Measurements from ENCODE around the gene PRSS53.
A peak's percentile ranks its signal among the peaks of the same experiment; 100 is the strongest.

The PRSS53 gene

DNA sequence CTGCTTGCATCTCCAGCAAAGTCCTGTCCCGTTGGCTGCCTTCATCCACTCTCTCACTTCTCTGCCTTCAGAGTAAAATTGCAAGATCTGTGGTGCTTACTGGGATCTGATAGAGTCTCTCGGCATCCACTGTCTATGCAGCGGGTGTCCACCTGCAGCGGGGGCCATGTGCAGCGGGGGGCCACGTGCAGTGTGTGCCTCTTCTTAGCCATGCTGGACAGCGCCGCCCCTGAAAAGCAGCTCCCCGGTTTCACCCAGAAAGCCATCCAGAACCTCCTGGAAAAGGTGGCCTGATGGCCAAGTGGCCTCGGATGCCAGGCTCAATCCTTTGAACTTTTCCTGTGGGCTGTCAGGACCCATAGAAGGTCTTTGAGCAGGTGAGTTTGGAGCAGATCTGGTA lies 45.9 kb downstream of the PRSS53 start:
- no peaks in the 10 kb centered on the region for H3K9me3 ChIP-seq (ENCODE audit: control insufficient read depth, low read length)
- no peak overlapping the region for H3K9ac ChIP-seq (ENCODE audit: low read length)
- no peaks in the 10 kb centered on the region for H3K4me1 ChIP-seq (ENCODE audit: control insufficient read depth, insufficient read depth, low read length)
- H3K4me3 ChIP-seq (ENCODE audit: low read length): no peak overlapping the region
- H3K36me3 ChIP-seq (ENCODE audit: control insufficient read depth, insufficient read depth, low read length): peaks cover 3% of the 10 kb centered on the region
- no peaks in the 10 kb centered on the region for H3K27me3 ChIP-seq (ENCODE audit: control insufficient read depth, insufficient read depth, low read length)

GRCh38 chr16:31038993-31039392 lies 49.8 kb downstream of the PRSS53 start:
- no peaks in the 10 kb centered on the region for H3K9me3 ChIP-seq (ENCODE audit: control insufficient read depth, low read length)
- no peaks in the 10 kb centered on the region for H3K27me3 ChIP-seq (ENCODE audit: control insufficient read depth, insufficient read depth, low read length)
- H3K36me3 ChIP-seq (ENCODE audit: control insufficient read depth, insufficient read depth, low read length): peaks cover 6% of the 10 kb centered on the region
- H3K9ac ChIP-seq (ENCODE audit: low read length): no peak overlapping the region
- H3K4me3 ChIP-seq (ENCODE audit: low read length): no peak overlapping the region
- H3K4me1 ChIP-seq (ENCODE audit: control insufficient read depth, insufficient read depth, low read length): peaks cover 14% of the 10 kb centered on the region

GRCh38 chr16:31036691-31037090 lies 52.1 kb downstream of the PRSS53 start:
- peaks cover 21% of the 10 kb centered on the region for H3K4me1 ChIP-seq (ENCODE audit: control insufficient read depth, insufficient read depth, low read length)

GRCh38 chr16:31033709-31034492 lies 54.8 kb downstream of the PRSS53 start:
- H3K4me3 ChIP-seq (ENCODE audit: low read length): peak overlapping the region; percentile 100
- H3K27me3 ChIP-seq (ENCODE audit: control insufficient read depth, insufficient read depth, low read length): no peaks in the 10 kb centered on the region
- peaks cover 21% of the 10 kb centered on the region for H3K4me1 ChIP-seq (ENCODE audit: control insufficient read depth, insufficient read depth, low read length)
- H3K36me3 ChIP-seq (ENCODE audit: control insufficient read depth, insufficient read depth, low read length): peaks cover 6% of the 10 kb centered on the region
- H3K9me3 ChIP-seq (ENCODE audit: control insufficient read depth, low read length): no peaks in the 10 kb centered on the region
- H3K9ac ChIP-seq (ENCODE audit: low read length): peak overlapping the region; percentile 96

More at GRCh38 chr16:31036691-31037090, 52.1 kb downstream of the PRSS53 start:
- H3K9ac ChIP-seq (ENCODE audit: low read length): no peak overlapping the region
- H3K9me3 ChIP-seq (ENCODE audit: control insufficient read depth, low read length): no peaks in the 10 kb centered on the region
- peaks cover 6% of the 10 kb centered on the region for H3K36me3 ChIP-seq (ENCODE audit: control insufficient read depth, insufficient read depth, low read length)
- H3K4me3 ChIP-seq (ENCODE audit: low read length): no peak overlapping the region
- no peaks in the 10 kb centered on the region for H3K27me3 ChIP-seq (ENCODE audit: control insufficient read depth, insufficient read depth, low read length)

All from mucosa of stomach (tissue), 1 donor.